SK-N-SH (cell line): ENCODE results near the gene SMNDC1. TPM values are rescaled to one million over a fixed set of nuclear protein-coding genes. Genes with fewer than 3 reads are reported as not detected.

Experiments used
- CTCF ChIA-PET: fragments of 300-600, 350-600 bp; formaldehyde crosslinking; extraction: SDS; loops from one replicate; lab custom pipeline; 2021; lab: Yijun Ruan, JAX
- POLR2A ChIA-PET: fragments of 350-600 bp; sonication (Branson Sonifier 250); formaldehyde crosslinking; extraction: SDS; loops from one replicate; lab custom pipeline; 2020; ENCODE audit warnings: antibody characterized with exemption, inconsistent platforms; lab: Yijun Ruan, JAX
- DNase-seq: peaks from one replicate; pipeline ENCODE4 v3.0.0; 2012
- H2AFZ ChIP-seq: fragments of 200-600 bp; sonication (generic); 2 replicates; pipeline ENCODE4 v1.8.1; 2016; ENCODE audit warnings: antibody characterized with exemption, mild to moderate bottlenecking, low read depth
- H3F3A ChIP-seq: fragments of 200-600 bp; sonication (generic); replicated peaks from 2 replicates; pipeline ENCODE3; 2016; ENCODE audit warnings: antibody characterized with exemption, mild to moderate bottlenecking; ENCODE audit not compliant: insufficient read depth
- H3K27ac ChIP-seq, 2 experiments: fragments of 200-500 bp in 1 of 2; fragments of 200-600 bp in 1 of 2; sonication (Bioruptor generic) in 1 of 2; sonication (generic), shearing (Covaris generic) in 1 of 2; 2 replicates each; pipeline versions ENCODE4 v1.5.1 to v1.6.1; 2014 to 2016; ENCODE audit warnings: low read depth in 2 of 2, inconsistent platforms in 1 of 2, low read length in 1 of 2, mild to moderate bottlenecking in 1 of 2, mixed read lengths in 1 of 2
- H3K27me3 ChIP-seq: fragments of 200-600 bp; sonication (generic), shearing (Covaris generic); 2 replicates; pipeline ENCODE4 v1.6.1; 2016; ENCODE audit warnings: mixed run types; ENCODE audit not compliant: insufficient read depth
- H3K36me3 ChIP-seq, 2 experiments: fragments of 200-500 bp in 1 of 2; fragments of 200-600 bp in 1 of 2; sonication (Bioruptor generic) in 1 of 2; sonication (generic) in 1 of 2; replicated peaks in 1 of 2; 2 replicates each; pipeline versions ENCODE3 to v1.5.1; 2014 to 2016; ENCODE audit warnings: low read length in 1 of 2, mild to moderate bottlenecking in 1 of 2; ENCODE audit not compliant: insufficient read depth in 2 of 2, control insufficient read depth in 1 of 2
- H3K4me1 ChIP-seq, 2 experiments: fragments of 200-500 bp in 1 of 2; fragments of 200-600 bp in 1 of 2; sonication (Bioruptor generic) in 1 of 2; sonication (generic), shearing (Covaris generic) in 1 of 2; 2 replicates each; pipeline versions ENCODE4 v1.5.1 to v1.6.1; 2014 to 2016; ENCODE audit warnings: low read depth in 1 of 2, low read length in 1 of 2, mixed run types in 1 of 2; ENCODE audit not compliant: insufficient read depth in 2 of 2, control insufficient read depth in 1 of 2
- H3K4me2 ChIP-seq: fragments of 200-600 bp; sonication (generic), shearing (Covaris generic); 2 replicates; pipeline ENCODE4 v1.6.1; 2017; ENCODE audit warnings: mixed run types
- H3K4me3 ChIP-seq, 2 experiments: fragments of 200-500 bp in 1 of 2; fragments of 200-600 bp in 1 of 2; sonication (Bioruptor generic) in 1 of 2; sonication (generic), shearing (Covaris generic) in 1 of 2; 2 replicates each; pipeline versions ENCODE4 v1.5.1 to v1.8.1; 2014 to 2016; ENCODE audit warnings: low read depth in 2 of 2, inconsistent platforms in 1 of 2, low read length in 1 of 2, mild to moderate bottlenecking in 1 of 2, mixed read lengths in 1 of 2, moderate library complexity in 1 of 2
- H3K79me2 ChIP-seq: fragments of 200-600 bp; sonication (generic); 2 replicates; pipeline ENCODE4 v1.8.1; 2017; ENCODE audit warnings: mild to moderate bottlenecking; ENCODE audit not compliant: insufficient read depth
- H3K9ac ChIP-seq: fragments of 200-600 bp; sonication (generic); 2 replicates; pipeline ENCODE4 v1.6.1; 2017; ENCODE audit warnings: mixed run types
- H3K9me2 ChIP-seq: fragments of 200-600 bp; sonication (generic); 2 replicates; pipeline ENCODE4 v1.6.1; 2017; ENCODE audit warnings: mixed run types
- H3K9me3 ChIP-seq: fragments of 200-600 bp; sonication (generic); 2 replicates; pipeline ENCODE4 v1.6.1; 2017; ENCODE audit warnings: mixed run types, mild to moderate bottlenecking, moderate library complexity
- H4K20me1 ChIP-seq: fragments of 200-600 bp; sonication (generic); 2 replicates; pipeline ENCODE4 v1.6.1; 2017; ENCODE audit warnings: mild to moderate bottlenecking, mixed run types; ENCODE audit not compliant: insufficient read depth
- CHD2 ChIP-seq: fragments of 150-350 bp; IDR thresholded peaks from 2 replicates; pipeline ENCODE4 v1.6.1; 2018; ENCODE audit warnings: low read length; ENCODE audit not compliant: partially characterized antibody
- FOSL2 ChIP-seq: IDR thresholded peaks from 2 replicates; pipeline ENCODE4 v1.4.0; 2012; ENCODE audit warnings: low read depth, mild to moderate bottlenecking, moderate library complexity, borderline replicate concordance
- FOXJ3 ChIP-seq: sonication (generic); formaldehyde crosslinking; IDR thresholded peaks from 2 replicates; pipeline ENCODE4 v1.5.1; 2020; ENCODE audit warnings: mild to moderate bottlenecking, missing genetic modification reagents
- GABPA ChIP-seq: IDR thresholded peaks from 2 replicates; pipeline ENCODE4 v1.4.0; 2012; ENCODE audit warnings: low read depth, mild to moderate bottlenecking
- GATA2 ChIP-seq: sonication (generic); formaldehyde crosslinking; IDR thresholded peaks from 2 replicates; pipeline ENCODE4 v1.5.0; 2020; ENCODE audit warnings: mild to moderate bottlenecking, missing genetic modification reagents
- IRF3 ChIP-seq: fragments of 150-350 bp; IDR thresholded peaks from 2 replicates; pipeline ENCODE4 v1.6.1; 2016; ENCODE audit warnings: mild to moderate bottlenecking, low read depth, low read length
- JUND ChIP-seq: IDR thresholded peaks from 2 replicates; pipeline ENCODE4 v1.4.0; 2012
- MEF2A ChIP-seq: IDR thresholded peaks from 2 replicates; pipeline ENCODE4 v1.4.0; 2012; ENCODE audit warnings: low read depth, borderline replicate concordance
- RFX5 ChIP-seq: IDR thresholded peaks from 2 replicates; pipeline ENCODE4 v1.6.1; 2012; ENCODE audit warnings: mild to moderate bottlenecking, improper control_type of control experiment, low read length
- SIN3A ChIP-seq: IDR thresholded peaks from 2 replicates; pipeline ENCODE4 v1.6.1; 2012; ENCODE audit warnings: low read depth, mild to moderate bottlenecking, low read length, moderate library complexity, borderline replicate concordance
- TAF1 ChIP-seq: IDR thresholded peaks from 2 replicates; pipeline ENCODE4 v1.6.1; 2012; ENCODE audit warnings: low read depth, mild to moderate bottlenecking, low read length, moderate library complexity, borderline replicate concordance
- TCF12 ChIP-seq: IDR thresholded peaks from 2 replicates; pipeline ENCODE4 v1.4.0; 2012
- TEAD4 ChIP-seq: IDR thresholded peaks from 2 replicates; pipeline ENCODE4 v1.4.0; 2012; ENCODE audit warnings: mild to moderate bottlenecking, borderline replicate concordance; ENCODE audit not compliant: insufficient read depth
- USF2 ChIP-seq: fragments of 150-350 bp; IDR thresholded peaks from 2 replicates; pipeline ENCODE4 v1.6.1; 2017; ENCODE audit warnings: antibody characterized with exemption, low read length, low read depth, borderline replicate concordance
- YY1 ChIP-seq: IDR thresholded peaks from 2 replicates; pipeline ENCODE4 v1.4.0; 2012; ENCODE audit warnings: low read depth, mild to moderate bottlenecking
- WGBS: methylation state at CpG from one replicate; pipeline ENCODE4 v1.1.6; 2017; ENCODE audit warnings: low lambda C conversion rate; 5-methylcytosine and 5-hydroxymethylcytosine counted together
- polyA plus RNA-seq, 3 experiments: library from polyadenylated mRNA; depleted of rRNA; stranded (reverse); fragments of >200 nt; gene quantifications; 2 replicates each; pipeline ENCODE4 v1.2.3, GENCODE V29; 2012
- TF ChIP-seq, protein P1 (sequence below): IDR thresholded peaks from 2 replicates; pipeline ENCODE4 v1.4.0; 2012; ENCODE audit warnings: low read depth, borderline replicate concordance
- TF ChIP-seq, protein P2 (sequence below): IDR thresholded peaks from 2 replicates; pipeline ENCODE4 v1.4.0; 2012; ENCODE audit warnings: low read depth, borderline replicate concordance

Gene SMNDC1
- polyA plus RNA-seq, 1 of the 3 experiments (the other 2 are of a cell fraction): 13.3 TPM

- H3K36me3 ChIP-seq: peaks cover 5 to 19% of the 10 kb centered on the region in 2 experiments
- WGBS: 88% methylated on average over 3 of the region's 3 CpGs
- no peaks in the 10 kb centered on the region for H3K27me3 ChIP-seq
- TF ChIP-seq SIN3A: no peak
- TF ChIP-seq CHD2: no peak
- TF ChIP-seq GATA2 (CRISPR knock-in tag): no peak
- TF ChIP-seq, protein P1, sequence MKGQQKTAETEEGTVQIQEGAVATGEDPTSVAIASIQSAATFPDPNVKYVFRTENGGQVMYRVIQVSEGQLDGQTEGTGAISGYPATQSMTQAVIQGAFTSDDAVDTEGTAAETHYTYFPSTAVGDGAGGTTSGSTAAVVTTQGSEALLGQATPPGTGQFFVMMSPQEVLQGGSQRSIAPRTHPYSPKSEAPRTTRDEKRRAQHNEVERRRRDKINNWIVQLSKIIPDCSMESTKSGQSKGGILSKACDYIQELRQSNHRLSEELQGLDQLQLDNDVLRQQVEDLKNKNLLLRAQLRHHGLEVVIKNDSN: no peak
- TF ChIP-seq MEF2A: no peak
- TF ChIP-seq, protein P2, sequence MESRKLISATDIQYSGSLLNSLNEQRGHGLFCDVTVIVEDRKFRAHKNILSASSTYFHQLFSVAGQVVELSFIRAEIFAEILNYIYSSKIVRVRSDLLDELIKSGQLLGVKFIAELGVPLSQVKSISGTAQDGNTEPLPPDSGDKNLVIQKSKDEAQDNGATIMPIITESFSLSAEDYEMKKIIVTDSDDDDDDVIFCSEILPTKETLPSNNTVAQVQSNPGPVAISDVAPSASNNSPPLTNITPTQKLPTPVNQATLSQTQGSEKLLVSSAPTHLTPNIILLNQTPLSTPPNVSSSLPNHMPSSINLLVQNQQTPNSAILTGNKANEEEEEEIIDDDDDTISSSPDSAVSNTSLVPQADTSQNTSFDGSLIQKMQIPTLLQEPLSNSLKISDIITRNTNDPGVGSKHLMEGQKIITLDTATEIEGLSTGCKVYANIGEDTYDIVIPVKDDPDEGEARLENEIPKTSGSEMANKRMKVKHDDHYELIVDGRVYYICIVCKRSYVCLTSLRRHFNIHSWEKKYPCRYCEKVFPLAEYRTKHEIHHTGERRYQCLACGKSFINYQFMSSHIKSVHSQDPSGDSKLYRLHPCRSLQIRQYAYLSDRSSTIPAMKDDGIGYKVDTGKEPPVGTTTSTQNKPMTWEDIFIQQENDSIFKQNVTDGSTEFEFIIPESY: no peak
- TF ChIP-seq TCF12: no peak
- TF ChIP-seq JUND: no peak
- TF ChIP-seq GABPA: no peak
- TF ChIP-seq IRF3: no peak
- TF ChIP-seq FOSL2: no peak
- TF ChIP-seq USF2: no peak
- no peak for TF ChIP-seq YY1
- no peak for TF ChIP-seq TEAD4
- no peak for TF ChIP-seq RFX5
- no peak for TF ChIP-seq FOXJ3
- TF ChIP-seq TAF1: no peak
- no peaks in the 10 kb centered on the region for H3K9me3 ChIP-seq
- no peaks in the 10 kb centered on the region for H3F3A ChIP-seq
- H3K4me1 ChIP-seq: peaks cover 0 to 6% of the 10 kb centered on the region in 2 experiments; a peak in 2 of 4 replicates
- no peak overlapping the region for H2AFZ ChIP-seq
- H3K4me2 ChIP-seq: no peak overlapping the region
- H3K79me2 ChIP-seq: no peaks in the 10 kb centered on the region
- H3K9ac ChIP-seq: no peak overlapping the region
- no peak overlapping the region for H3K27ac ChIP-seq
- no peaks in the 10 kb centered on the region for H4K20me1 ChIP-seq
- no peak overlapping the region for H3K4me3 ChIP-seq
- no peaks in the 10 kb centered on the region for H3K9me2 ChIP-seq
- POLR2A ChIA-PET: no interaction called here
- no peak for DNase-seq
- CTCF ChIA-PET: interaction anchor here (0.9 to 1.3 kb wide), 3 partner anchors 23 to 66 kb away, joined by 3 to 7 read pairs (median 3); no protein-coding TSS in a partner anchor
Observed at GRCh38 chr10:110244550-110244949, 60.2 kb downstream of the SMNDC1 start.
